Heart left ventricle (tissue), 13 donors: ENCODE measurements around the gene TSPAN13.

Experiments used
- CTCF ChIP-seq, 12 donors: fragments of 200-600 bp; sonication (generic) in 4 of 12; IDR thresholded peaks; one replicate each; pipeline versions ENCODE4 v1.5.0 to v1.8.0; 2018 to 2022; ENCODE audit warnings: antibody characterized with exemption in 12 of 12, mild to moderate bottlenecking in 5 of 12
- POLR2A ChIP-seq, 2 donors: fragments of 450-650 bp; IDR thresholded peaks; one replicate each; pipeline ENCODE4 v1.6.1; 2017; ENCODE audit warnings: antibody characterized with exemption in 2 of 2, mild to moderate bottlenecking in 2 of 2, moderate library complexity in 2 of 2
- donor health status: ischemic (EF 13 %, LVEDD 7.1; RV severe dilation, severe dysfunction).
- donor health status: DM: no; HTN: yes; CAD: no.
- donor health status: DM: no; HTN: no; CAD: no.
- donor health status: ischemic (EF 25% LVEDD 6.9; RV normal size, moderate dysfunction).
- donor health status: ischemic (EF 25% LVEDD 5.7; RV mildly dilated, moderate dysfunction).
- donor health status: ischemic (EF 35%, LVEDD 5.7; RV mildly dilated, moderate dysfunction).
- donor health status: nonischemic (EF 11% LVEDD 7.7; RV severe dilation, severe dysfunction).
- donor health status: DM: yes; HTN: yes; CAD: no.
- donor health status: PGD.
- donor health status: ischemic (EF 29% LVEDD 5.4; RV normal size, mild dysfunction).
- donor health status: nonischemic (EF 23%, LVEDD 6.1; RV moderate dilation, normal function).

GRCh38 chr7:16815001-16815400, 61.4 kb downstream of the TSPAN13 start:
- TF ChIP-seq CTCF (IDR thresholded peaks at IDR 0.05): no peak
- TF ChIP-seq POLR2A (IDR thresholded peaks at IDR 0.05): no peak
